Endothelial cell of umbilical vein (primary cell): ENCODE data around the gene FES. TPM values are rescaled to one million over a fixed set of nuclear protein-coding genes. Genes with fewer than 3 reads are reported as not detected.

ENCODE experiments used
- BruUV-seq: library from RNA; stranded (reverse); fragments of 400-500 nt; replicated peaks from 2 replicates; lab custom pipeline; 2021; lab: Mats Ljungman, UMichigan
- CTCF ChIA-PET: fragments of 300-600, 350-600 bp; sonication (Branson Sonifier 250); formaldehyde crosslinking; loops from one replicate; lab custom pipeline; 2021; ENCODE audit warnings: antibody characterized with exemption, inconsistent platforms; lab: Charles Lee
- POLR2A ChIA-PET: fragments of 300-600, 350-600 bp; sonication (Branson Sonifier 250); formaldehyde crosslinking; loops from one replicate; lab custom pipeline; 2021; ENCODE audit warnings: antibody characterized with exemption, inconsistent platforms; lab: Charles Lee
- DNase-seq: peaks from one replicate; pipeline ENCODE4 v3.0.0-alpha.2; 2011; ENCODE audit warnings: low read depth, low spot score
- FAIRE-seq: peaks from 2 replicates; lab custom pipeline; 2011; peaks lifted over from hg19 to GRCh38; lab: Jason Lieb, UNC
- H2AFZ ChIP-seq: 2 replicates; pipeline ENCODE4 v1.6.0; 2012; ENCODE audit warnings: low read depth, low read length, control low read depth, inconsistent platforms
- H3K27ac ChIP-seq: 2 replicates; pipeline ENCODE4 v1.5.1; 2011; ENCODE audit warnings: low read depth, mild to moderate bottlenecking, control low read depth, low read length, moderate library complexity; ENCODE audit not compliant: insufficient read depth
- H3K27me3 ChIP-seq, 2 experiments: 2 replicates each; pipeline versions ENCODE4 v1.6.0 to v1.6.1; 2011; ENCODE audit warnings: low read length in 2 of 2, mixed read lengths in 1 of 2; ENCODE audit not compliant: control insufficient read depth in 2 of 2, insufficient read depth in 2 of 2
- H3K36me3 ChIP-seq, 2 experiments: 2 replicates in 1 of 2; 3 replicates in 1 of 2; pipeline ENCODE4 v1.5.1; 2011; ENCODE audit warnings: low read length in 2 of 2, mild to moderate bottlenecking in 1 of 2, moderate library complexity in 1 of 2; ENCODE audit not compliant: control insufficient read depth in 2 of 2, insufficient read depth in 2 of 2; ENCODE audit errors: extremely low read depth in 1 of 2
- H3K4me1 ChIP-seq: 3 replicates; pipeline ENCODE4 v1.5.1; 2011; ENCODE audit warnings: mild to moderate bottlenecking, low read length; ENCODE audit not compliant: control insufficient read depth, insufficient read depth; ENCODE audit errors: extremely low read depth
- H3K4me2 ChIP-seq: 2 replicates; pipeline ENCODE4 v1.6.1; 2011; ENCODE audit warnings: low read length, control low read depth, mixed read lengths; ENCODE audit not compliant: insufficient read depth
- H3K4me3 ChIP-seq, 3 experiments: fragments of 200-600 bp in 1 of 3; sonication (generic), shearing (Covaris generic) in 1 of 3; replicated peaks in 1 of 3; 2 replicates each; pipeline ENCODE4 v1.5.1; 2011 to 2016; ENCODE audit warnings: control low read depth in 3 of 3, low read length in 3 of 3, mild to moderate bottlenecking in 2 of 3, inconsistent platforms in 1 of 3, low read depth in 1 of 3, moderate library complexity in 1 of 3; ENCODE audit not compliant: insufficient read depth in 1 of 3
- H3K79me2 ChIP-seq: 2 replicates; pipeline ENCODE4 v1.6.0; 2012; ENCODE audit warnings: low read length, inconsistent platforms; ENCODE audit not compliant: control insufficient read depth, insufficient read depth
- H3K9ac ChIP-seq: replicated peaks from 2 replicates; pipeline ENCODE3; 2011; ENCODE audit warnings: low read length, control low read depth; ENCODE audit not compliant: insufficient read depth; ENCODE audit errors: extremely low read depth
- H3K9me1 ChIP-seq: replicated peaks from 3 replicates; pipeline ENCODE4 v1.6.0; 2011; ENCODE audit warnings: mild to moderate bottlenecking, low read length; ENCODE audit not compliant: control insufficient read depth, insufficient read depth; ENCODE audit errors: extremely low read depth
- H3K9me3 ChIP-seq: replicated peaks from 2 replicates; pipeline ENCODE4 v1.5.1; 2012; ENCODE audit warnings: low read length, inconsistent platforms; ENCODE audit not compliant: control insufficient read depth, insufficient read depth
- H4K20me1 ChIP-seq: replicated peaks from 2 replicates; pipeline ENCODE3; 2011; ENCODE audit warnings: mild to moderate bottlenecking, low read length; ENCODE audit not compliant: control insufficient read depth, insufficient read depth; ENCODE audit errors: extremely low read depth
- EZH2 ChIP-seq: IDR thresholded peaks from 2 replicates; pipeline ENCODE4 v1.6.1; 2012; ENCODE audit warnings: borderline replicate concordance, low read depth, mild to moderate bottlenecking, moderate library complexity, low read length, inconsistent platforms; ENCODE audit not compliant: severe bottlenecking
- FOS ChIP-seq: IDR thresholded peaks from 2 replicates; pipeline ENCODE4 v1.6.1; 2011; ENCODE audit warnings: mild to moderate bottlenecking, low read length, moderate library complexity, borderline replicate concordance; ENCODE audit not compliant: insufficient read depth
- GATA2 ChIP-seq: IDR thresholded peaks from 2 replicates; pipeline ENCODE4 v1.7.0; 2011; ENCODE audit warnings: low read depth, mild to moderate bottlenecking, moderate library complexity, mixed read lengths, low read length; ENCODE audit not compliant: insufficient read length, insufficient read depth
- JUN ChIP-seq: IDR thresholded peaks from 2 replicates; pipeline ENCODE4 v1.6.1; 2011; ENCODE audit warnings: borderline replicate concordance, low read depth; ENCODE audit not compliant: insufficient read length, insufficient read depth
- MYC ChIP-seq: IDR thresholded peaks from one replicate; pipeline ENCODE4 v1.6.1; 2011; ENCODE audit warnings: mild to moderate bottlenecking, low read depth, low read length
- POLR2A ChIP-seq: IDR thresholded peaks from 2 replicates; pipeline ENCODE4 v1.6.1; 2012; ENCODE audit warnings: low read depth, mild to moderate bottlenecking, control low read depth, low read length
- POLR2AphosphoS5 ChIP-seq: IDR thresholded peaks from 2 replicates; pipeline ENCODE4 v1.6.1; 2012; ENCODE audit warnings: low read depth, mild to moderate bottlenecking, control low read depth, low read length, moderate library complexity; ENCODE audit not compliant: insufficient read depth
- dilution Hi-C: fragments of 300-500 bp; cut with MboI; formaldehyde crosslinking; loops from one replicate; pipeline ENCODE4 v1.15.0; 2019; ENCODE audit warnings: low sequenced_read_pairs; ENCODE audit not compliant: extremely low pct_ligation_motif_present
- intact Hi-C: fragments of 100-400 bp; cut with micrococcal nuclease; formaldehyde crosslinking; loops from one replicate; pipeline ENCODE4 v1.10.0; 2022
- polyA plus RNA-seq, 4 experiments: library from polyadenylated mRNA; depleted of rRNA in 3 of 4; stranded (reverse) in 3 of 4; unstranded in 1 of 4; fragments of >200 nt; gene quantifications; 2 replicates each; pipeline versions ENCODE4 v1.2.1 to v1.2.3, GENCODE V29; 2011 to 2012; ENCODE audit warnings: missing spikeins in 1 of 4
- total RNA-seq: library from RNA; stranded (reverse); gene quantifications from 2 replicates; pipeline ENCODE4 v1.2.3, GENCODE V29; 2021
- TF ChIP-seq, protein P1 (sequence below), 2 donors: IDR thresholded peaks; 1 replicate in 1 of 2; 2 replicates in 1 of 2; pipeline ENCODE4 v1.5.1; 2011; ENCODE audit warnings: low read length in 2 of 2, mild to moderate bottlenecking in 2 of 2, moderate library complexity in 2 of 2, control low read depth in 1 of 2, inconsistent platforms in 1 of 2, low read depth in 1 of 2; ENCODE audit not compliant: insufficient read depth in 1 of 2; ENCODE audit errors: extremely low read depth in 1 of 2
- TF ChIP-seq, protein P2 (sequence below): IDR thresholded peaks from 2 replicates; pipeline ENCODE4 v1.6.1; 2011; ENCODE audit not compliant: insufficient read depth, insufficient read length

The FES gene
- total and polyA plus RNA-seq, 2 donors (not counting 3 experiments of a cell fraction or from before 2014, with no cell fraction given), result 41.5 to 58.1 TPM

DNA sequence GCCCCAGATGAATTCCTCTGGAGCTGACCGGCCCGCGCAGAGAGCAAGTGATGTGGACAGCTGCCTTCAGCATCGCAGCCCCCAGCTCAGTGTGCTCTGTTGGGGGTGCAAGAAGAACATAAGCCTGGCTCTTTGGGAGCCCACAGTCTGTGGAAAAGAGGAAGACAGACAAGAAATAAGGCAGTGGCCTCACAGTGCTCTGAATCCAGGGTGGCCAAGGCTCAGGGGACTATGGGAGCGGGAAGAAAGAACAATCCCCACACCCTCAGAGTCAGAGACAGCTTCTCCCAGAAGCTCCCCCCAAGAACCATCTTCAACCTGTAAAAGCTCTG, 48.3 kb downstream of the FES start:
- intact Hi-C loops (loop anchor here (1.0 to 5.0 kb wide), 3 partner anchors 24 to 430 kb away; partner anchors contain the start of gene PRC1), dilution Hi-C loops (no loop called here)
- BruUV-seq, result no TSS peak
- Histone ChIP-seq H3K9me1 (no peaks in the 10 kb centered on the region), H3K9ac (no peak overlapping the region), H3K79me2 (peaks cover 17% of the 10 kb centered on the region), H3K36me3 (peaks cover 0 to 2% of the 10 kb centered on the region in 2 experiments), H2AFZ (peak overlapping the region; percentile 65), H3K27ac (no peak overlapping the region), H3K9me3 (no peaks in the 10 kb centered on the region), H3K4me3 (no peak overlapping the region), H4K20me1 (no peaks in the 10 kb centered on the region), H3K4me2 (no peak overlapping the region), H3K4me1 (peaks cover 36% of the 10 kb centered on the region), H3K27me3 (no peaks in the 10 kb centered on the region)
- DNase-seq, result no peak
- FAIRE-seq, result no peak
- POLR2A ChIA-PET, result interaction anchor here (1.2 kb wide), 1 partner anchor 285 kb away, joined by 3 read pairs; no protein-coding TSS in a partner anchor
- TF ChIP-seq EZH2, result no peak
- TF ChIP-seq, protein P1, sequence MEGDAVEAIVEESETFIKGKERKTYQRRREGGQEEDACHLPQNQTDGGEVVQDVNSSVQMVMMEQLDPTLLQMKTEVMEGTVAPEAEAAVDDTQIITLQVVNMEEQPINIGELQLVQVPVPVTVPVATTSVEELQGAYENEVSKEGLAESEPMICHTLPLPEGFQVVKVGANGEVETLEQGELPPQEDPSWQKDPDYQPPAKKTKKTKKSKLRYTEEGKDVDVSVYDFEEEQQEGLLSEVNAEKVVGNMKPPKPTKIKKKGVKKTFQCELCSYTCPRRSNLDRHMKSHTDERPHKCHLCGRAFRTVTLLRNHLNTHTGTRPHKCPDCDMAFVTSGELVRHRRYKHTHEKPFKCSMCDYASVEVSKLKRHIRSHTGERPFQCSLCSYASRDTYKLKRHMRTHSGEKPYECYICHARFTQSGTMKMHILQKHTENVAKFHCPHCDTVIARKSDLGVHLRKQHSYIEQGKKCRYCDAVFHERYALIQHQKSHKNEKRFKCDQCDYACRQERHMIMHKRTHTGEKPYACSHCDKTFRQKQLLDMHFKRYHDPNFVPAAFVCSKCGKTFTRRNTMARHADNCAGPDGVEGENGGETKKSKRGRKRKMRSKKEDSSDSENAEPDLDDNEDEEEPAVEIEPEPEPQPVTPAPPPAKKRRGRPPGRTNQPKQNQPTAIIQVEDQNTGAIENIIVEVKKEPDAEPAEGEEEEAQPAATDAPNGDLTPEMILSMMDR (IDR thresholded peaks at IDR 0.05; ENCODE audit: extremely low read depth in 1 of 2, insufficient read depth in 1 of 2, low read depth in 1 of 2, low read length in 2 of 2), result no peak
- TF ChIP-seq JUN, result no peak
- TF ChIP-seq POLR2AphosphoS5, result no peak
- no peak for TF ChIP-seq FOS
- TF ChIP-seq, protein P2, sequence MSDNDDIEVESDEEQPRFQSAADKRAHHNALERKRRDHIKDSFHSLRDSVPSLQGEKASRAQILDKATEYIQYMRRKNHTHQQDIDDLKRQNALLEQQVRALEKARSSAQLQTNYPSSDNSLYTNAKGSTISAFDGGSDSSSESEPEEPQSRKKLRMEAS, result no peak
- no peak for TF ChIP-seq GATA2
- TF ChIP-seq MYC, result no peak
- no peak for TF ChIP-seq POLR2A
- CTCF ChIA-PET, result interaction anchor here (0.6 to 8.1 kb wide), 22 partner anchors 11 to 339 kb away, joined by 3 to 66 read pairs (median 6); partner anchors contain the start of genes FES, MAN2A2, PRC1 and RCCD1
